B cell (primary cell): ENCODE data around the gene WDR13. TPM values are rescaled to one million over a fixed set of nuclear protein-coding genes. Genes with fewer than 3 reads are reported as not detected.

Source experiments
- ATAC-seq: fragments of 200-7000 bp; cut with Tn5 transposase; one replicate; pipeline ENCODE4 v1.10.0; 2021; ENCODE audit warnings: low read depth, mild to moderate bottlenecking, moderate number of reproducible peaks, moderate library complexity
- CTCF ChIA-PET: fragments of 350-600 bp; sonication (Branson Sonifier 250); formaldehyde crosslinking; loops from one replicate; lab custom pipeline; 2021; ENCODE audit warnings: antibody characterized with exemption, inconsistent platforms; lab: Charles Lee
- POLR2A ChIA-PET: fragments of 350-600 bp; sonication (Branson Sonifier 250); formaldehyde crosslinking; loops from one replicate; lab custom pipeline; 2021; ENCODE audit warnings: antibody characterized with exemption; lab: Charles Lee
- DNase-seq: peaks from one replicate; pipeline ENCODE4 v3.0.0; 2013
- H2AFZ ChIP-seq: 2 replicates; pipeline ENCODE4 v1.6.1; 2012; ENCODE audit warnings: mild to moderate bottlenecking, low read depth, low read length; ENCODE audit not compliant: insufficient read depth, poor library complexity, severe bottlenecking
- H3K27ac ChIP-seq, 2 donors: 1 replicate in 1 of 2; 2 replicates in 1 of 2; pipeline ENCODE4 v1.5.1; 2012 to 2013; ENCODE audit warnings: low read length in 2 of 2, mild to moderate bottlenecking in 2 of 2, moderate library complexity in 1 of 2
- H3K27me3 ChIP-seq, 4 experiments: fragments of 200-600 bp in 1 of 4; sonication (generic) in 1 of 4; replicated peaks in 1 of 4; 1 replicate in 2 of 4; 2 replicates in 2 of 4; pipeline versions ENCODE4 v1.6.1 to v1.7.0; 2013 to 2016; ENCODE audit warnings: low read length in 3 of 4, mild to moderate bottlenecking in 2 of 4, mixed read lengths in 1 of 4, moderate library complexity in 1 of 4; ENCODE audit not compliant: insufficient read depth in 4 of 4, control insufficient read depth in 3 of 4; ENCODE audit errors: control extremely low read depth in 1 of 4
- H3K36me3 ChIP-seq, 2 experiments: replicated peaks in 1 of 2; 1 replicate in 1 of 2; 2 replicates in 1 of 2; pipeline versions ENCODE4 v1.6.1 to v1.7.1; 2013; ENCODE audit warnings: low read length in 1 of 2; ENCODE audit not compliant: insufficient read depth in 2 of 2, control insufficient read depth in 1 of 2; ENCODE audit errors: control extremely low read depth in 1 of 2, extremely low read depth in 1 of 2
- H3K4me1 ChIP-seq, 2 donors: fragments of 200-600 bp in 1 of 2; sonication (generic) in 1 of 2; 1 replicate in 1 of 2; 2 replicates in 1 of 2; pipeline versions ENCODE4 v1.5.1 to v1.6.1; 2013 to 2017; ENCODE audit warnings: low read length in 2 of 2; ENCODE audit not compliant: control insufficient read depth in 2 of 2, insufficient read depth in 2 of 2
- H3K4me2 ChIP-seq: replicated peaks from 2 replicates; pipeline ENCODE3; 2012; ENCODE audit warnings: mild to moderate bottlenecking, low read depth, low read length; ENCODE audit not compliant: poor library complexity, severe bottlenecking
- H3K4me3 ChIP-seq, 5 experiments: fragments of 200-600 bp in 1 of 5; sonication (generic) in 1 of 5; 1 replicate in 3 of 5; 2 replicates in 2 of 5; pipeline versions ENCODE4 v1.5.1 to v1.7.0; 2011 to 2016; ENCODE audit warnings: low read length in 4 of 5, mild to moderate bottlenecking in 4 of 5, low read depth in 2 of 5, control low read depth in 1 of 5, moderate library complexity in 1 of 5; ENCODE audit not compliant: insufficient read depth in 1 of 5; ENCODE audit errors: control extremely low read depth in 1 of 5, extremely low read depth in 1 of 5
- H3K79me2 ChIP-seq: fragments of 200-600 bp; sonication (generic); one replicate; pipeline ENCODE4 v1.6.0; 2016; ENCODE audit warnings: low read length; ENCODE audit not compliant: control insufficient read depth, insufficient read depth
- H3K9ac ChIP-seq: fragments of 200-600 bp; sonication (generic); 2 replicates; pipeline ENCODE4 v1.6.1; 2017; ENCODE audit warnings: mild to moderate bottlenecking, low read length, moderate library complexity
- H3K9me3 ChIP-seq, 3 donors: one replicate each; pipeline versions ENCODE4 v1.6.1 to v1.7.1; 2013; ENCODE audit warnings: low read length in 2 of 3; ENCODE audit not compliant: control insufficient read depth in 2 of 3, insufficient read depth in 1 of 3; ENCODE audit errors: control extremely low read depth in 1 of 3
- H4K20me1 ChIP-seq: 2 replicates; pipeline ENCODE4 v1.6.0; 2012; ENCODE audit warnings: mild to moderate bottlenecking, low read length; ENCODE audit not compliant: insufficient read depth, control insufficient read depth, poor library complexity, severe bottlenecking
- H3K27ac Mint-ChIP-seq: one replicate; pipeline ENCODE4 v1.8.0; 2021; ENCODE audit warnings: mixed read lengths
- H3K27me3 Mint-ChIP-seq: one replicate; pipeline ENCODE4 v1.8.0; 2021; ENCODE audit warnings: mixed read lengths
- H3K4me1 Mint-ChIP-seq: one replicate; pipeline ENCODE4 v1.8.0; 2021; ENCODE audit warnings: mixed read lengths
- H3K4me3 Mint-ChIP-seq: one replicate; pipeline ENCODE4 v1.8.0; 2021; ENCODE audit warnings: mixed read lengths
- H3K9me3 Mint-ChIP-seq: one replicate; pipeline ENCODE4 v1.8.0; 2022; ENCODE audit warnings: mixed read lengths; ENCODE audit not compliant: insufficient read depth
- EZH2 ChIP-seq: IDR thresholded peaks from 2 replicates; pipeline ENCODE4 v1.6.1; 2012; ENCODE audit warnings: borderline replicate concordance, low read depth, mild to moderate bottlenecking, moderate library complexity, low read length; ENCODE audit not compliant: insufficient read depth, poor library complexity, severe bottlenecking
- WGBS: methylation state at CpG from one replicate; pipeline ENCODE4 v1.1.5; 2013; ENCODE audit warnings: missing lambda C conversion rate; ENCODE audit not compliant: insufficient coverage; 5-methylcytosine and 5-hydroxymethylcytosine counted together
- intact Hi-C: fragments of 100-400 bp; cut with micrococcal nuclease; formaldehyde crosslinking; loops from one replicate; pipeline ENCODE4 v1.10.0; 2022
- polyA plus RNA-seq: library from polyadenylated mRNA; depleted of rRNA; stranded (reverse); fragments of >200 nt; gene quantifications from 2 replicates; pipeline ENCODE4 v1.2.3, GENCODE V29; 2012
- total RNA-seq, 2 donors: library from RNA; stranded (reverse); fragments of 120-200 nt in 1 of 2; gene quantifications; 1 replicate in 1 of 2; 2 replicates in 1 of 2; pipeline versions ENCODE4 v1.2.3 to v1.2.4, GENCODE V29; 2013 to 2022
- TF ChIP-seq, protein P1 (sequence below): fragments of 200-600 bp; IDR thresholded peaks from one replicate; pipeline ENCODE4 v1.8.0; 2022; ENCODE audit warnings: antibody characterized with exemption, mild to moderate bottlenecking

WDR13 gene
- total and polyA plus RNA-seq, 2 donors (not counting 1 experiment from before 2014, with no cell fraction given), result 85.1 to 257 TPM

- CTCF ChIA-PET, result no interaction called here
- H3K27ac ChIP-seq, result no peak overlapping the region
- H3K4me1 ChIP-seq, result no peaks in the 10 kb centered on the region
- H3K9ac ChIP-seq, result no peak overlapping the region
- ATAC-seq (no peak), DNase-seq (no peak)
- intact Hi-C loops, result no loop called here
- WGBS, result 97% methylated on average over 10 of the region's 14 CpGs
- TF ChIP-seq, protein P1, sequence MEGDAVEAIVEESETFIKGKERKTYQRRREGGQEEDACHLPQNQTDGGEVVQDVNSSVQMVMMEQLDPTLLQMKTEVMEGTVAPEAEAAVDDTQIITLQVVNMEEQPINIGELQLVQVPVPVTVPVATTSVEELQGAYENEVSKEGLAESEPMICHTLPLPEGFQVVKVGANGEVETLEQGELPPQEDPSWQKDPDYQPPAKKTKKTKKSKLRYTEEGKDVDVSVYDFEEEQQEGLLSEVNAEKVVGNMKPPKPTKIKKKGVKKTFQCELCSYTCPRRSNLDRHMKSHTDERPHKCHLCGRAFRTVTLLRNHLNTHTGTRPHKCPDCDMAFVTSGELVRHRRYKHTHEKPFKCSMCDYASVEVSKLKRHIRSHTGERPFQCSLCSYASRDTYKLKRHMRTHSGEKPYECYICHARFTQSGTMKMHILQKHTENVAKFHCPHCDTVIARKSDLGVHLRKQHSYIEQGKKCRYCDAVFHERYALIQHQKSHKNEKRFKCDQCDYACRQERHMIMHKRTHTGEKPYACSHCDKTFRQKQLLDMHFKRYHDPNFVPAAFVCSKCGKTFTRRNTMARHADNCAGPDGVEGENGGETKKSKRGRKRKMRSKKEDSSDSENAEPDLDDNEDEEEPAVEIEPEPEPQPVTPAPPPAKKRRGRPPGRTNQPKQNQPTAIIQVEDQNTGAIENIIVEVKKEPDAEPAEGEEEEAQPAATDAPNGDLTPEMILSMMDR, result no peak
- TF ChIP-seq EZH2, result no peak
- H3K4me3 ChIP-seq, result no peak overlapping the region
- H3K79me2 ChIP-seq, result no peaks in the 10 kb centered on the region
- H2AFZ ChIP-seq, result no peak overlapping the region
- peaks cover 0 to 24% of the 10 kb centered on the region in 2 experiments for H3K36me3 ChIP-seq
- POLR2A ChIA-PET, result no interaction called here
- no peak overlapping the region for H3K4me2 ChIP-seq
- Mint-ChIP-seq H3K27ac (no peak overlapping the region), H3K4me3 (no peak overlapping the region), H3K27me3 (no peaks in the 10 kb centered on the region), H3K9me3 (no peaks in the 10 kb centered on the region), H3K4me1 (no peaks in the 10 kb centered on the region)
- H4K20me1 ChIP-seq, result no peaks in the 10 kb centered on the region
- no peaks in the 10 kb centered on the region for H3K9me3 ChIP-seq
- no peaks in the 10 kb centered on the region for H3K27me3 ChIP-seq
Measured at GRCh38 chrX:48560056-48560455, 37.2 kb upstream of the WDR13 start.

- H3K4me2 ChIP-seq, result no peak overlapping the region
- no peaks in the 10 kb centered on the region for H3K9me3 Mint-ChIP-seq
- no peak overlapping the region for H3K4me3 Mint-ChIP-seq
- no peaks in the 10 kb centered on the region for H3K4me1 ChIP-seq
- H3K27ac ChIP-seq, result no peak overlapping the region
- WGBS, result 100% methylated on average over 7 of the region's 12 CpGs
- H3K4me1 Mint-ChIP-seq, result no peaks in the 10 kb centered on the region
- TF ChIP-seq EZH2, result no peak
- TF ChIP-seq, protein P1, result no peak
- H3K27ac Mint-ChIP-seq, result no peak overlapping the region
- no peaks in the 10 kb centered on the region for H3K9me3 ChIP-seq
- no peaks in the 10 kb centered on the region for H3K27me3 Mint-ChIP-seq
- H3K9ac ChIP-seq, result no peak overlapping the region
- no peaks in the 10 kb centered on the region for H3K79me2 ChIP-seq
- peaks cover 0 to 22% of the 10 kb centered on the region in 2 experiments for H3K36me3 ChIP-seq
- no peaks in the 10 kb centered on the region for H3K27me3 ChIP-seq
- ATAC-seq (no peak), DNase-seq (no peak)
- H4K20me1 ChIP-seq, result no peaks in the 10 kb centered on the region
- CTCF ChIA-PET, result no interaction called here
- POLR2A ChIA-PET, result no interaction called here
- intact Hi-C loops, result no loop called here
- no peak overlapping the region for H2AFZ ChIP-seq
- no peak overlapping the region for H3K4me3 ChIP-seq
Measured at GRCh38 chrX:48560681-48561080, 36.6 kb upstream of the WDR13 start.
